Prostate gland (tissue), 2 donors: Measurements from ENCODE around the gene CAT. TPM values are rescaled to one million over a fixed set of nuclear protein-coding genes. Genes with fewer than 3 reads are reported as not detected.

Experiments
- DNase-seq: peaks from one replicate; pipeline ENCODE4 v3.0.0-alpha.2; 2019; ENCODE audit warnings: low spot score
- H3K27ac ChIP-seq, 2 donors: fragments of 200-600 bp; sonication (generic); 2 replicates each; pipeline ENCODE4 v1.5.1; 2017 to 2019
- H3K27me3 ChIP-seq: fragments of 200-600 bp; sonication (generic); replicated peaks from 2 replicates; pipeline ENCODE4 v1.5.1; 2019; ENCODE audit not compliant: insufficient read depth
- H3K36me3 ChIP-seq, 2 donors: fragments of 200-600 bp; sonication (generic); 1 replicate in 1 of 2; 2 replicates in 1 of 2; pipeline versions ENCODE4 v1.5.1 to v1.8.1; 2017 to 2019
- H3K4me1 ChIP-seq: fragments of 200-600 bp; sonication (generic); replicated peaks from 2 replicates; pipeline ENCODE4 v1.5.1; 2019
- H3K4me3 ChIP-seq, 2 donors: fragments of 200-600 bp; sonication (generic); 2 replicates each; pipeline ENCODE4 v1.5.1; 2017 to 2019
- H3K9me3 ChIP-seq: fragments of 200-600 bp; sonication (generic); 2 replicates; pipeline ENCODE4 v1.5.1; 2017
- CTCF ChIP-seq, 4 experiments: fragments of 200-600 bp in 2 of 4; fragments of 450-650 bp in 2 of 4; sonication (generic) in 2 of 4; IDR thresholded peaks; 1 replicate in 3 of 4; 2 replicates in 1 of 4; pipeline ENCODE4 v1.5.1; 2016 to 2019; ENCODE audit warnings: antibody characterized with exemption in 4 of 4, mild to moderate bottlenecking in 2 of 4, moderate library complexity in 2 of 4
- POLR2A ChIP-seq: fragments of 450-650 bp; IDR thresholded peaks from one replicate; pipeline ENCODE4 v1.6.1; 2016; ENCODE audit warnings: antibody characterized with exemption, mild to moderate bottlenecking
- POLR2AphosphoS5 ChIP-seq: sonication (generic); formaldehyde crosslinking; IDR thresholded peaks from one replicate; pipeline ENCODE4 v1.6.1; 2017; ENCODE audit warnings: antibody characterized with exemption
- WGBS: methylation state at CpG from one replicate; pipeline ENCODE4 v1.1.5; 2018; 5-methylcytosine and 5-hydroxymethylcytosine counted together
- intact Hi-C: fragments of 100-400 bp; cut with DNase I; formaldehyde crosslinking; loops from one replicate; pipeline ENCODE4 v1.14.2; 2022
- total RNA-seq, 2 donors: library from RNA; depleted of rRNA; stranded (reverse); fragments of >200 nt; gene quantifications; one replicate each; pipeline ENCODE4 v1.1.0, GENCODE V29; 2016

Gene CAT
- total RNA-seq, 2 donors from 2014 or later = 67.3 to 167 TPM

GRCh38 chr11:34437224-34438125, 1.3 kb upstream of the CAT start:
- DNase-seq = no peak
- Histone ChIP-seq H3K9me3 (no peaks in the 10 kb centered on the region), H3K4me3 (no peak overlapping the region), H3K27ac (no peak overlapping the region), H3K36me3 (no peaks in the 10 kb centered on the region), H3K4me1 (no peaks in the 10 kb centered on the region), H3K27me3 (no peaks in the 10 kb centered on the region)
- WGBS = 93% methylated on average over 2 of the region's 2 CpGs
- TF ChIP-seq POLR2AphosphoS5 = no peak
- TF ChIP-seq CTCF (IDR thresholded peaks at IDR 0.05) = no peak
- TF ChIP-seq POLR2A = no peak
- intact Hi-C loops = loop anchor here (5.0 to 10.0 kb wide), 2 partner anchors 80 to 477 kb away; partner anchors contain the start of genes ABTB2, APIP and PDHX

GRCh38 chr11:34439610-34440198, 970 bp downstream of the CAT start:
- Histone ChIP-seq H3K36me3 (no peaks in the 10 kb centered on the region), H3K27me3 (no peaks in the 10 kb centered on the region), H3K4me3 (peak overlapping the region; percentile 69 to 84), H3K4me1 (no peaks in the 10 kb centered on the region), H3K27ac (peak overlapping the region in 1 of 2 donors; percentile 82), H3K9me3 (no peaks in the 10 kb centered on the region)
- no peak for DNase-seq
- TF ChIP-seq POLR2A (no peak), CTCF (IDR thresholded peaks at IDR 0.05) (no peak)
- intact Hi-C loops = loop anchor here (5.0 to 10.0 kb wide), 2 partner anchors 82 to 475 kb away; partner anchors contain the start of genes ABTB2, APIP and PDHX
- 22% methylated on average over 8 of the region's 8 CpGs for WGBS

GRCh38 chr11:34441814-34442213, 3.1 kb downstream of the CAT start:
- TF ChIP-seq POLR2AphosphoS5 = no peak
- TF ChIP-seq CTCF (IDR thresholded peaks at IDR 0.05) = no peak
- Histone ChIP-seq H3K9me3 (no peaks in the 10 kb centered on the region), H3K27me3 (no peaks in the 10 kb centered on the region), H3K4me3 (no peak overlapping the region), H3K36me3 (no peaks in the 10 kb centered on the region), H3K27ac (no peak overlapping the region), H3K4me1 (no peaks in the 10 kb centered on the region)
- DNase-seq = no peak
- intact Hi-C loops = no loop called here

- 74% methylated on average over 3 of the region's 3 CpGs for WGBS
- Histone ChIP-seq H3K4me1 (no peaks in the 10 kb centered on the region), H3K27me3 (no peaks in the 10 kb centered on the region), H3K36me3 (no peaks in the 10 kb centered on the region), H3K9me3 (no peaks in the 10 kb centered on the region), H3K27ac (no peak overlapping the region), H3K4me3 (no peak overlapping the region)
- no peak for DNase-seq
- no peak for TF ChIP-seq POLR2A
- intact Hi-C loops = no loop called here
Measured at GRCh38 chr11:34443136-34443535, 4.4 kb downstream of the CAT start.

GRCh38 chr11:34444428-34444827, 5.7 kb downstream of the CAT start:
- no peak overlapping the region for H3K27ac ChIP-seq
- H3K36me3 ChIP-seq = no peaks in the 10 kb centered on the region
- no peaks in the 10 kb centered on the region for H3K9me3 ChIP-seq
- WGBS = 80% methylated on average over 4 of the region's 4 CpGs
- no peaks in the 10 kb centered on the region for H3K27me3 ChIP-seq
- H3K4me3 ChIP-seq = no peak overlapping the region
- DNase-seq = no peak
- no peak for TF ChIP-seq POLR2AphosphoS5
- TF ChIP-seq POLR2A = no peak
- TF ChIP-seq CTCF (IDR thresholded peaks at IDR 0.05) = no peak
- H3K4me1 ChIP-seq = no peaks in the 10 kb centered on the region
- intact Hi-C loops = no loop called here
